Peyer's patch (tissue), 4 donors: Measurements from ENCODE around the gene LRP10. TPM values are rescaled to one million over a fixed set of nuclear protein-coding genes. Genes with fewer than 3 reads are reported as not detected.

ENCODE experiments used
- DNase-seq, 3 donors: peaks; one replicate each; pipeline ENCODE4 v3.0.0-alpha.2; 2017 to 2019
- H3K27ac ChIP-seq, 4 donors: fragments of 200-600 bp; sonication (generic); one replicate each; pipeline ENCODE4 v1.5.1; 2016 to 2019
- H3K27me3 ChIP-seq, 2 donors: fragments of 200-600 bp; sonication (generic); one replicate each; pipeline ENCODE4 v1.5.1; 2019
- H3K36me3 ChIP-seq, 3 donors: fragments of 200-600 bp; sonication (generic); one replicate each; pipeline ENCODE4 v1.5.1; 2016 to 2019
- H3K4me1 ChIP-seq, 4 donors: fragments of 200-600 bp; sonication (generic); one replicate each; pipeline ENCODE4 v1.5.1; 2016 to 2019
- H3K4me3 ChIP-seq, 4 donors: fragments of 200-600 bp; sonication (generic); 1 replicate in 3 of 4; 2 replicates in 1 of 4; pipeline ENCODE4 v1.5.1; 2016 to 2019; ENCODE audit warnings: mild to moderate bottlenecking in 1 of 4
- H3K9me3 ChIP-seq, 4 donors: fragments of 200-600 bp; sonication (generic); one replicate each; pipeline ENCODE4 v1.5.1; 2016 to 2019; ENCODE audit warnings: mild to moderate bottlenecking in 1 of 4
- POLR2A ChIP-seq, 2 donors: fragments of 450-650 bp; IDR thresholded peaks; one replicate each; pipeline ENCODE4 v1.5.1; 2017; ENCODE audit warnings: antibody characterized with exemption in 2 of 2, mild to moderate bottlenecking in 2 of 2, moderate library complexity in 2 of 2
- total RNA-seq, 4 donors: library from RNA; depleted of rRNA; stranded (reverse); fragments of >200 nt; gene quantifications; one replicate each; pipeline ENCODE4 v1.1.0, GENCODE V29; 2016
- TF ChIP-seq, protein P1 (sequence below), 6 experiments: fragments of 450-650 bp in 4 of 6; fragments of 200-600 bp in 2 of 6; sonication (generic) in 1 of 6; IDR thresholded peaks; one replicate each; pipeline ENCODE4 v1.5.1; 2017 to 2019; ENCODE audit warnings: antibody characterized with exemption in 6 of 6, mild to moderate bottlenecking in 3 of 6, moderate library complexity in 1 of 6

LRP10 gene
- total RNA-seq, 4 donors from 2014 or later = 69.3 to 250 (median 221) TPM

GRCh38 chr14:22841769-22842168 lies 29.8 kb upstream of the LRP10 start:
- Histone ChIP-seq H3K27ac (peak overlapping the region in 1 of 4 donors; percentile 25), H3K9me3 (no peaks in the 10 kb centered on the region), H3K4me1 (peaks cover 0 to 41% (median 4%) of the 10 kb centered on the region in 4 donors), H3K4me3 (no peak overlapping the region), H3K27me3 (no peaks in the 10 kb centered on the region), H3K36me3 (peaks cover 0 to 56% (median 0%) of the 10 kb centered on the region in 3 donors)
- TF ChIP-seq POLR2A (IDR thresholded peaks at IDR 0.05) = no peak
- TF ChIP-seq, protein P1, sequence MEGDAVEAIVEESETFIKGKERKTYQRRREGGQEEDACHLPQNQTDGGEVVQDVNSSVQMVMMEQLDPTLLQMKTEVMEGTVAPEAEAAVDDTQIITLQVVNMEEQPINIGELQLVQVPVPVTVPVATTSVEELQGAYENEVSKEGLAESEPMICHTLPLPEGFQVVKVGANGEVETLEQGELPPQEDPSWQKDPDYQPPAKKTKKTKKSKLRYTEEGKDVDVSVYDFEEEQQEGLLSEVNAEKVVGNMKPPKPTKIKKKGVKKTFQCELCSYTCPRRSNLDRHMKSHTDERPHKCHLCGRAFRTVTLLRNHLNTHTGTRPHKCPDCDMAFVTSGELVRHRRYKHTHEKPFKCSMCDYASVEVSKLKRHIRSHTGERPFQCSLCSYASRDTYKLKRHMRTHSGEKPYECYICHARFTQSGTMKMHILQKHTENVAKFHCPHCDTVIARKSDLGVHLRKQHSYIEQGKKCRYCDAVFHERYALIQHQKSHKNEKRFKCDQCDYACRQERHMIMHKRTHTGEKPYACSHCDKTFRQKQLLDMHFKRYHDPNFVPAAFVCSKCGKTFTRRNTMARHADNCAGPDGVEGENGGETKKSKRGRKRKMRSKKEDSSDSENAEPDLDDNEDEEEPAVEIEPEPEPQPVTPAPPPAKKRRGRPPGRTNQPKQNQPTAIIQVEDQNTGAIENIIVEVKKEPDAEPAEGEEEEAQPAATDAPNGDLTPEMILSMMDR (IDR thresholded peaks at IDR 0.05) = no peak
- peak in 1 of 3 donors; percentile 35 for DNase-seq

DNA sequence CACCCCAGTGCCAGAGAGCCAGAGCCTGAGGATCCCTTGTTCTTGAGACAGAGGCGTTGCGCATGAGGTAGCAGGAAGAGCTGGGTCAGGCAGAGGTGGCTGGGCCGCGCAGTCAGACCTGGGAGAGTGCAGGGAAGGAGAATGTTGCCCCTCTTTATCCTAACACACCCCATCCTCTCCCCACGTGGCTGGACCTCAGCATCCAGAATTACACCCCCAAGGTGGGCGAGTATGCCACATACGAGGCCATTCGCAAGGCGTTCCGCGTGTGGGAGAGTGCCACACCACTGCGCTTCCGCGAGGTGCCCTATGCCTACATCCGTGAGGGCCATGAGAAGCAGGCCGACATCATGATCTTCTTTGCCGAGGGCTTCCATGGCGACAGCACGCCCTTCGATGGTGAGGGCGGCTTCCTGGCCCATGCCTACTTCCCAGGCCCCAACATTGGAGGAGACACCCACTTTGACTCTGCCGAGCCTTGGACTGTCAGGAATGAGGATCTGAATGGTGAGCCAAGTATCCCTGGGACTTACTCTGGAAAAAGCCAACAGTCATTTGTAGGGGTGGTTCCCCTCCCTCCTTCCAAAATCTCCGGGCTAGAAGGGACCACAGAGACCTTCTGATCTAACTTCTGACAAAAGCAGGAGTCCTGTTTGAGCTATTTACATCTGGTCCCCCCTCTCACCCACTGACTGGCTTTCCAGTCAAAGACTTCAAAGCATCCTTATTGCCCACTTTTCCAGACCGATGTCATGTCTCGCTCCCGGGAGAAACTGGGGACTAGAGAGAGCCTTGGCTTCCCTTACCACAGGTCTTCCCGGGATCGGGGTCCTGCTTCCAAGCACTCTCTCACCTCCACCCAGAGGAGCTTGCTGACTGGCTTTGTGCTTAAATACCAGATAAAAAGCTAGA lies 29.1 kb upstream of the LRP10 start:
- no peaks in the 10 kb centered on the region for H3K9me3 ChIP-seq
- no peaks in the 10 kb centered on the region for H3K27me3 ChIP-seq
- TF ChIP-seq, protein P1 (IDR thresholded peaks at IDR 0.05) = no peak
- TF ChIP-seq POLR2A (IDR thresholded peaks at IDR 0.05) = no peak
- H3K4me1 ChIP-seq = peaks cover 0 to 48% (median 4%) of the 10 kb centered on the region in 4 donors
- peaks cover 0 to 56% (median 0%) of the 10 kb centered on the region in 3 donors for H3K36me3 ChIP-seq
- DNase-seq = peak in 1 of 3 donors; percentile 43
- H3K4me3 ChIP-seq = no peak overlapping the region
- no peak overlapping the region for H3K27ac ChIP-seq

DNA sequence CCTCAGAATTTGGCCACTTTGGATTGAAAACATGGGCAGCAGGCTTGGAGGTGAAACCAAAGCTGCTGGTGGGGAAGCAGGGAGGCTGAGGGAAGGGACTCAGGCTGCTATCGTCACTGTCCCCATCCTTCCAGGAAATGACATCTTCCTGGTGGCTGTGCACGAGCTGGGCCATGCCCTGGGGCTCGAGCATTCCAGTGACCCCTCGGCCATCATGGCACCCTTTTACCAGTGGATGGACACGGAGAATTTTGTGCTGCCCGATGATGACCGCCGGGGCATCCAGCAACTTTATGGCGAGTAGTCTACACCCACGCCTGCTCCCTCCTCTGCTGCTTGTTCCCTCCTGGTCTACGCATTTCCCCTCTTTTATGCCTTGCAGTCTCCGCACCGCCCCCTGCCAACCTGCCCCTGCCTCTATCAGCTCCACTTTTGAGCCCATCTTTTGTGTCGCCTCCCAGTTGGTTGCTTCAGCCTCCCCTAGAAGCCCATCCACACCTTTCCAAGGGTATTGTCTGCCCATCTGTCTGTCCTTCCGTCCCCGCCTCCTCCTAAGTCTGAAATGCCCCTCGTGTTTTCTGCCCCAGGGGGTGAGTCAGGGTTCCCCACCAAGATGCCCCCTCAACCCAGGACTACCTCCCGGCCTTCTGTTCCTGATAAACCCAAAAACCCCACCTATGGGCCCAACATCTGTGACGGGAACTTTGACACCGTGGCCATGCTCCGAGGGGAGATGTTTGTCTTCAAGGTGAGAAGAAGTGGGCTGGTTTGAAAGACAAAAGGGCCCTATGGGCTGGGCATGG lies 28.2 kb upstream of the LRP10 start:
- H3K9me3 ChIP-seq = no peaks in the 10 kb centered on the region
- H3K27ac ChIP-seq = no peak overlapping the region
- peaks cover 0 to 56% (median 0%) of the 10 kb centered on the region in 3 donors for H3K36me3 ChIP-seq
- peaks cover 0 to 53% (median 3%) of the 10 kb centered on the region in 4 donors for H3K4me1 ChIP-seq
- H3K4me3 ChIP-seq = no peak overlapping the region
- no peak for TF ChIP-seq POLR2A (IDR thresholded peaks at IDR 0.05)
- DNase-seq = peak in 1 of 3 donors; percentile 29
- H3K27me3 ChIP-seq = no peaks in the 10 kb centered on the region

DNA sequence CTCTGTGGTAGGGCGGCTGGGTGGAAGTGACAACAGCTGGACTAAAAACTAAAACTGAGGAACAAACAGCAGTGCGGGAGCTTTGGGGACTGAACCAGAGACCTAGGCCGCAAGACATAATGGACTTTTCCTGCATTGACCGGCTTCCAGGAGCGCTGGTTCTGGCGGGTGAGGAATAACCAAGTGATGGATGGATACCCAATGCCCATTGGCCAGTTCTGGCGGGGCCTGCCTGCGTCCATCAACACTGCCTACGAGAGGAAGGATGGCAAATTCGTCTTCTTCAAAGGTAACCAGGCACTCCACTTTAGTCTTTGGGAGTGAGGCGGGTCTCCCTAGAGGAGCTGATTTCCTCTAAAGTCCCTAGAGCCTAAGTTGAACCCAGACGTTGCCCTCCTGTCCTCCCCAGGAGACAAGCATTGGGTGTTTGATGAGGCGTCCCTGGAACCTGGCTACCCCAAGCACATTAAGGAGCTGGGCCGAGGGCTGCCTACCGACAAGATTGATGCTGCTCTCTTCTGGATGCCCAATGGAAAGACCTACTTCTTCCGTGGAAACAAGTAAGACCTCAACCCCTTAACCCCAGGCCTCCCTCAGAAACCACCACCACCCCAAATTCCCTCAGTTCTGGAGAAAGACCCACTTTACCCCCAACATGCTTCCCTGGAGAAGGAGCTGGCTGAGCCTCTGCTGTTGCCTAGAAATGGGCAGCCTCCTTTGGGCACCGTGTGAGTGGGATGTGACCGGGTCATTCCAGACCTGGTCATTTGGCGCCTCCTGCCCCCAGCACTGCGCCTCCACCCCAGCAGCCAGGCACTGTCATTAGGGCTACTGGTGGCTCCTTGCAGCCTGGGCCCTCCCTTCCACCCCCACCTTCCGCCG lies 27.1 kb upstream of the LRP10 start:
- no peaks in the 10 kb centered on the region for H3K27me3 ChIP-seq
- TF ChIP-seq, protein P1 (IDR thresholded peaks at IDR 0.05) = no peak
- TF ChIP-seq POLR2A (IDR thresholded peaks at IDR 0.05) = no peak
- H3K4me3 ChIP-seq = no peak overlapping the region
- peaks cover 0 to 48% (median 3%) of the 10 kb centered on the region in 4 donors for H3K4me1 ChIP-seq
- peak in 1 of 3 donors; percentile 38 for DNase-seq
- H3K27ac ChIP-seq = peak overlapping the region in 1 of 4 donors; percentile 72
- no peaks in the 10 kb centered on the region for H3K9me3 ChIP-seq
- peaks cover 0 to 56% (median 0%) of the 10 kb centered on the region in 3 donors for H3K36me3 ChIP-seq

- Histone ChIP-seq H3K9me3 (no peaks in the 10 kb centered on the region), H3K4me3 (no peak overlapping the region), H3K4me1 (peaks cover 0 to 48% (median 3%) of the 10 kb centered on the region in 4 donors), H3K27me3 (no peaks in the 10 kb centered on the region), H3K27ac (peak overlapping the region in 1 of 4 donors; percentile 72), H3K36me3 (peaks cover 0 to 56% (median 0%) of the 10 kb centered on the region in 3 donors)
- TF ChIP-seq, protein P1 (IDR thresholded peaks at IDR 0.05) = no peak
- TF ChIP-seq POLR2A (IDR thresholded peaks at IDR 0.05) = no peak
- no peak for DNase-seq
Measured at GRCh38 chr14:22845103-22845394, 26.5 kb upstream of the LRP10 start.
